Vagina (tissue), 2 donors: Measurements from ENCODE around the gene DFFB.

Experiments
- POLR2AphosphoS5 ChIP-seq, 2 donors: sonication (generic); formaldehyde crosslinking; IDR thresholded peaks; one replicate each; pipeline ENCODE4 v1.9.0; 2017; ENCODE audit warnings: antibody characterized with exemption in 2 of 2, mild to moderate bottlenecking in 2 of 2, low read depth in 1 of 2; ENCODE audit not compliant: insufficient read depth in 1 of 2
- TF ChIP-seq, protein P1 (sequence below), 3 experiments: fragments of 450-650 bp in 2 of 3; fragments of 200-600 bp in 1 of 3; sonication (generic) in 1 of 3; IDR thresholded peaks; one replicate each; pipeline ENCODE4 v1.5.1; 2017 to 2019; ENCODE audit warnings: antibody characterized with exemption in 3 of 3, mild to moderate bottlenecking in 2 of 3, moderate library complexity in 2 of 3

DNA sequence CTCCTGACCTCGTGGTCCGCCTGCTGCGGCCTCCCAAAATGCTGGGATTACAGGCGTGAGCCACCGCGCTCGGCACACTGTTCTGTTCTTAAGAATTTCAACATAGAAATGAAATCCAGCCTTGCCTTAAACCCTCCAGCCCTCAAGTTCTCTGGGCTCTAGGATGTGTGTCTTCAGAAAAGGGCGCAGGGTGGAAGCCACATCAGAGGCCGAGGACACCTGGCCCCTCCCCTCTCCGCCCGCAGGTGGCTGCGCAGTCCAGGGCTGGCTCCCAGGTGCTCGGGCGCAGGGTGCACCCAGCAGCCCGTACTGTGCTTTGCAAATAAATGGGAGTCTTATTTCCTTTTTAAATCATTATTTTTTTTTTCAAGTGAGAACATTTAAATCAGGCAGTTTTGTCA is 44.8 kb downstream of the DFFB start:
- TF ChIP-seq, protein P1, sequence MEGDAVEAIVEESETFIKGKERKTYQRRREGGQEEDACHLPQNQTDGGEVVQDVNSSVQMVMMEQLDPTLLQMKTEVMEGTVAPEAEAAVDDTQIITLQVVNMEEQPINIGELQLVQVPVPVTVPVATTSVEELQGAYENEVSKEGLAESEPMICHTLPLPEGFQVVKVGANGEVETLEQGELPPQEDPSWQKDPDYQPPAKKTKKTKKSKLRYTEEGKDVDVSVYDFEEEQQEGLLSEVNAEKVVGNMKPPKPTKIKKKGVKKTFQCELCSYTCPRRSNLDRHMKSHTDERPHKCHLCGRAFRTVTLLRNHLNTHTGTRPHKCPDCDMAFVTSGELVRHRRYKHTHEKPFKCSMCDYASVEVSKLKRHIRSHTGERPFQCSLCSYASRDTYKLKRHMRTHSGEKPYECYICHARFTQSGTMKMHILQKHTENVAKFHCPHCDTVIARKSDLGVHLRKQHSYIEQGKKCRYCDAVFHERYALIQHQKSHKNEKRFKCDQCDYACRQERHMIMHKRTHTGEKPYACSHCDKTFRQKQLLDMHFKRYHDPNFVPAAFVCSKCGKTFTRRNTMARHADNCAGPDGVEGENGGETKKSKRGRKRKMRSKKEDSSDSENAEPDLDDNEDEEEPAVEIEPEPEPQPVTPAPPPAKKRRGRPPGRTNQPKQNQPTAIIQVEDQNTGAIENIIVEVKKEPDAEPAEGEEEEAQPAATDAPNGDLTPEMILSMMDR (IDR thresholded peaks at IDR 0.05): no peak
- no peak for TF ChIP-seq POLR2AphosphoS5 (IDR thresholded peaks at IDR 0.05; ENCODE audit: insufficient read depth in 1 of 2, low read depth in 1 of 2)
